Measurements from ENCODE around the gene TTC1.

Gene TTC1

DNA sequence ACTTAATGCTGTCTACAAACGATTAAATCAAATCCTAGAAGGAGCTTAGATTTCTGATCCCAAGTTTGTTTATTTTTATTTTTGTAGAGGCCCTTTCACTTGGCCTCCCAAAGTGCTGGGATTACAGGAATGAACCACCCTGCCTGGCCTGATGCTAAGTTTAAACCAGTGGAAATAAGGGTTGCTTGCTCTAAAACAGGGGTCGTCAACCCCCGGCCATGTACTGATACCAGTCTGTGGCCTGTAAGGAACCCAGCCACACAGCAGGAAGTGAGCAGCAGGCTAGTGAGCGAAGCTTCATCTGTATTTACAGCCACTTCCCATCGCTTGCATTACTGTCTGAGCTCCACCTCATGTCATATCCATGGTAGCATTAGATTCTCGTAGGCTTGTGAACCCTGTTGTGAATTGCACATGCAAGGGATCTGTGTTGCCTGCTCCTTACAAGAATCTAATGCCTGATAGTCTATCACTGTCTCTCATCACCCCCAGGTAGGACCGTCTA lies 11.4 kb downstream of the TTC1 start:
- no peak for DNase-seq
- TF ChIP-seq GATA1 (IDR thresholded peaks at IDR 0.05; ENCODE audit: low read depth, low read length) (no peak), POLR2A (IDR thresholded peaks at IDR 0.05; ENCODE audit: low read length) (no peak)

DNA sequence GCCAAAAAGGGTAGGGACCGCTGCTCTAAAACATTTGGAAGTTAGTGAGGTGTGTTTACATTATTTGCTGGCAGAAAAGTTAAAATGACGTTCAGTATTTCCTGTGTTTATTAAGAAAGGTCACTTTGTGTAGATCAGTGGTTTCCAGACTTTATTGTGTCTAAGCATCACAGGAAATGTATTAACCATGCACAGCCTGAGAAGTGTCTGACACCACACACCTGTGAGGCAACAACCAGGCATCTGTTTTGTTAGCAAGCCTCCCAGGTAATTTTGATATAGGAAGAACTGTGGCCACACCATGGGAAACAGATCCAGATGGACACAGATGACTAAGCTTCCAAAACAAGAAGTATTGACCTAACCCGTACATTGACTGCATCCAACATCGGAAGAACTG lies 12.0 kb downstream of the TTC1 start:
- TF ChIP-seq GATA1 (IDR thresholded peaks at IDR 0.05; ENCODE audit: low read depth, low read length): no peak
- TF ChIP-seq POLR2A (IDR thresholded peaks at IDR 0.05; ENCODE audit: low read length): no peak
- DNase-seq: no peak

DNA sequence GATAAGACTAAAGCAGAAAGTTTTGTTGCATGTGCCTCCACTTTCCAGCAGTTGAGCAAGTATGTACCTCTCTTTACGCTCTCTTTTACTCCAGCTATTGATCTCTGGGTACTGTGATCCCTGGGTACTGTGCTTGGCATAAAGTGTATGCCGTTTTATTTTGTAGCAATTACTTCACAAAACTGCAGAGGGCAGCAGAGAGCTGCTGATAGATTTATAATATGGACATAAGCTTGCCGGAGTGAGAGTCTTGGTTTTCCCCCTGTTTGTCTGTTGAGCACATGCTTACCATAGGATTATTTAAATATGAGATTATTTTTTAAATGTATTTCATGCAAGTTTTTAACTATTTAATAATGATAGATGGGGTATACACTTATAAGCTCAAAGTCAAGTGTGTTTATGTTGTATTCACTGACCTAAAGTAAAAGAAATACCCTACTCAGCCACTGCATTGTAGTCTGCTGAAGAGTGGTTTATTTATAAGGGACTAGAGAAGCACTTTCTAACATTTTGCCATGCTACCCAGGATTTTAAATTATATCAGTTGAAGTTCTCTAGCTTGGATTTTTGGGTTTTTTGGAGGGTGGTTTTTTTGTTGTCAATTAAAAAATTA lies 13.0 kb downstream of the TTC1 start:
- TF ChIP-seq POLR2A (IDR thresholded peaks at IDR 0.05; ENCODE audit: low read length) (no peak), GATA1 (IDR thresholded peaks at IDR 0.05; ENCODE audit: low read depth, low read length) (no peak)
- peak; percentile 71 to 82 for DNase-seq

DNA sequence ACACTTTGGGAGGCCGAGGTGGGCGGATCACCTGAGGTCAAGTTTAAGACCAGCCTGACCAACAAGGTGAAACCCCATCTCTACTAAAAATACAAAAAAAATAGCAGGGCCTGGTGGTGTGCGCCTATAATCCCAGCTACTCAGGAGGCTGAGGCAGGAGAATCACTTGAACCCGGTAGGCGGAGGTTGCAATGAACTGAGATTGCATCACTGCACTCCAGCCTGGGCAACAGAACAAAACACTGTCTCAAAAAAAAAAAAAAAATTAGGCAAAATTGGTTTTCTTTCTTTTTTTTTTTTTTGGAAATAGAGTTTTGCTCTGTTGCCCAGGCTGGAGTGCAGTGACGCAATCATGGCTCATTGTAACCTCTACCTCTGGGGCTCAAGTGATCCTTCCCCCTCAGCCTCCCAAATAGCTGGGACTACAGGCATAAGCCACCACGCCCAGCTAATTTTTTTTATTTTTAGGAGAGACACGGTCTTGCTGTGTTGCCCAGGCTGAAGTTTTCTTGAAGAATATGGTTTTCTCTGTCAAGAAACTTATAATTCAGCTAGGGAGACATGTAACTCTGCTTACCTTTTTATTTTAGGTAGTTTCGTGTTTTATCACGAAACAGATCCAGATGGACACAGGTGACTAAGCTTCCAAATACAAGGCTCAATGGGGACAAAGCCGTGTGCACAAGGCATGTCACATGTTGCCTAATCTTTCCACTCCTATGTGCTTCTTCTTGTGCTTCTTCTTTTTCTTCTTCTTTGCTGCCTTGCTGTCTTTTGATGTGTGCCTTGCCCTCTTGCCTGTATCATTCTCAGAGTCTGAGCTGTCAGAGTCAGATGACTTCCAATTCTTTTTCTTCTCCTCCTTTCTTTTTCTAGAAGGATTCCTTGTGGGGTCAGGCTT lies 14.3 kb downstream of the TTC1 start:
- no peak for DNase-seq
- no peak for TF ChIP-seq POLR2A (IDR thresholded peaks at IDR 0.05; ENCODE audit: low read length)
- TF ChIP-seq GATA1 (IDR thresholded peaks at IDR 0.05; ENCODE audit: low read depth, low read length): no peak

DNA sequence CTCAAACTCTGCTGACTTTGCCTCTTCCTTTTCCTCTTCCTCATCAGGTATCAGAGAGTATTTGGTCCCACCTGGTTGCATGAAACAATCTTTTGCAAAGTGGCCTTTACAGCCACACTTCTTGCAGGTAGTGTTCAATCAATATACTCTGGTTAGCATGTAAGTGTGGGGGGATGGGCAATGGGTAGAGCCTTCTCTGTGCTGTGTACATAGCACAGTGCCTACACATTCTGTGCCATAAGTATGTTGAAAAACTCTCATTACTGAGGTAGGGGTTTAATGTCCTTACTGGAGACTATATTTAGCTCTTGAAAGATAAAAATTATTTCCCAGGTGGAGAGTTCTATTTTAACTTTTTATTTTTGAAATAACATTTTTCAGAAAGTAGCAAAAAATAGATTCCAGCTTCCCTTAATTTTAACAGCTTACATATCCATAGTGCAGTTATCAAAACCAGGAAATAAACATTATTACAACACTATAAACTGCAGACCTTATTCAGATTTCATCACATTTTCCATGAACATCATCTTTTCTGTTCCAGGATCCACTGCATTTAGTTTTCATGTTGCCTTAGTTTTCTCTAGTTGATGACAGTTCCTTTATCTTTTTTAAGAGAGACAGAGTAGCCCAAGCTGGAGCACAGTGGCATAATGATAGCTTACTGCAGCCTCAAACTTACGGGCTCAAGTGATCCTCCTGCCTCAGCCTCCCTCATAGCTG lies 15.1 kb downstream of the TTC1 start:
- no peak for TF ChIP-seq POLR2A (IDR thresholded peaks at IDR 0.05; ENCODE audit: low read length)
- no peak for TF ChIP-seq GATA1 (IDR thresholded peaks at IDR 0.05; ENCODE audit: low read depth, low read length)
- no peak for DNase-seq

DNA sequence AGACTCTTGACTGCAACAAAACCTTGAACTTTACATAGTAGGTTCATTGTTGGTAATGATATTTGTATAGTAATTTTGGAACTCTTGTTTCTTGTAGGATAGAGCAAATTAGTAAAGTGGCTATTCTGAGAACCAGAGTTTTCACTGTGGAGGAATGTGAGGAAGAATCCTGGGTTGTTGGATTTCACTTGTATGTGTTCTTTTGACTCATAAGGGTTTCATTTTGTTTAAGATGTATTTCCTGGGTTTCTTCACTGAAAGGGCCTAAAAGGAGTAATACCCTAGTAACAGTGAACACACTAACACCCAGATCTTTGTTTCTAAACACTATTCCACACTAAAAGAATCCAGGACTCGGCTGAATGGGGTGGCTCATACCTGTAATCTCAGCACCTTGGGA lies 20.1 kb downstream of the TTC1 start:
- no peak for DNase-seq

DNA sequence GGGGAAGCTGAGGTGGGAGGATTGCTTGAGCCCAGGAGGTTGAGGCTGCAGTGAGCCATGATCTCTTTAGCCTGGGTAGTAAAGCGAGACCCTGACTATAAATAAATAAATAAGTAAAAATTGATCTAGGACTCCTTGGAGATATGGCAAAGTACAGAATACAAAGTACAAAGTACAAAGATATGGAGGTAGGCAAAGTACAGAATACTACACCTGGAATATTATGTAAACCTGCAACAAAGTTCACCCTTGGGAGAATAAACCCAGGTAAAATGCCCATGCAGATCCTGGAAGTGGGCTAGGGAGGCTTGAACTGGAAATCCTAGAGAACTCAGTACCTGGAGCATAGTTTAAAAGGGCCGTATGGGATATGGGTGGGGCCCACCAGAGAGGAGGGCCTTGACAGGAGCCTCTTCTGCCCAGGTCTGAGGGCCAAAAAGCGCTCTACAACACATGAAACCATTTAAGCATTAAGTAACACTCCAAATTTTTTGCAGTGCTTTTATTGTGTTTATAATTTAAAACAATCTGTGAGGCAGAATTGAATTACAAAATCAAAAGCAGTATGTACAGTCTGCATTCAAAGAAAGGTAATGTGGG lies 20.7 kb downstream of the TTC1 start:
- TF ChIP-seq POLR2A (IDR thresholded peaks at IDR 0.05; ENCODE audit: low read length) (no peak), GATA1 (IDR thresholded peaks at IDR 0.05; ENCODE audit: low read depth, low read length) (no peak)
- DNase-seq: no peak

More for the DNA sequence above, 20.1 kb downstream of the TTC1 start:
- TF ChIP-seq POLR2A (IDR thresholded peaks at IDR 0.05; ENCODE audit: low read length): no peak
- no peak for TF ChIP-seq GATA1 (IDR thresholded peaks at IDR 0.05; ENCODE audit: low read depth, low read length)

DNA sequence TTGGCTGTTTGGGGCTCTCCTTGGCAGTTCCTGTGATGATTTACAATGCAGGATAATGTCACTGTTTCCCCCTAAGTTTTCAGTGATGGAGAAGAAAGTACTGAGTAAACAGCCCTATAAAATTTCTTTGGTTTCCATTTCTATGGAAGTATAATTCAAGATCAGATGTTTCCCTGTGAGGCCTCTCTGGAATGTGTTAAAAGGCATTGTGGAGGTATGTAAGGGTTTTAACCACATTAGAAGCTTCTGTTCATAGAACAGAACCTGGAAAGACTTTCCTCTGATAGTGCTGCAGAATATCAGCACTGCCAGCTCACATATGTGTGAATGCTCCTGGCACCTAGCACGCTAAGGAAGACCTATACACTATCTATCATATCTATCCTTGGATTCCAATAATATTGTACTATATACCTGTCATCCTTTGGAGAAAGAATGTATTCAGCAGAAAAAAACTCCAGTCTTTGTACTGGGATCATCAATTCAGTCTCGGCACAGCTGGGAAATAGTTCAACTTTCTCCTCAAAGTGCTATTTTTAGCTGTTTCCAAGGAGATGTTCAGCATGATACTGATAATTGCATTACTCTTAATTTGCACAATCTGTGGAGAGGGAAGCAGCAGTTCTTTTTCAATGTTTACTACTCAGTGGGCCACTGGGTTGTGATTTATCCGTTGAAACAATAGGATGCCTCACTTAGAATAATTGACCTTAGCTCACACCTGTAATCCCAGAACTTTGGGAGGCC lies 21.9 kb downstream of the TTC1 start:
- no peak for DNase-seq
- TF ChIP-seq POLR2A (IDR thresholded peaks at IDR 0.05; ENCODE audit: low read length): no peak
- no peak for TF ChIP-seq GATA1 (IDR thresholded peaks at IDR 0.05; ENCODE audit: low read depth, low read length)

DNA sequence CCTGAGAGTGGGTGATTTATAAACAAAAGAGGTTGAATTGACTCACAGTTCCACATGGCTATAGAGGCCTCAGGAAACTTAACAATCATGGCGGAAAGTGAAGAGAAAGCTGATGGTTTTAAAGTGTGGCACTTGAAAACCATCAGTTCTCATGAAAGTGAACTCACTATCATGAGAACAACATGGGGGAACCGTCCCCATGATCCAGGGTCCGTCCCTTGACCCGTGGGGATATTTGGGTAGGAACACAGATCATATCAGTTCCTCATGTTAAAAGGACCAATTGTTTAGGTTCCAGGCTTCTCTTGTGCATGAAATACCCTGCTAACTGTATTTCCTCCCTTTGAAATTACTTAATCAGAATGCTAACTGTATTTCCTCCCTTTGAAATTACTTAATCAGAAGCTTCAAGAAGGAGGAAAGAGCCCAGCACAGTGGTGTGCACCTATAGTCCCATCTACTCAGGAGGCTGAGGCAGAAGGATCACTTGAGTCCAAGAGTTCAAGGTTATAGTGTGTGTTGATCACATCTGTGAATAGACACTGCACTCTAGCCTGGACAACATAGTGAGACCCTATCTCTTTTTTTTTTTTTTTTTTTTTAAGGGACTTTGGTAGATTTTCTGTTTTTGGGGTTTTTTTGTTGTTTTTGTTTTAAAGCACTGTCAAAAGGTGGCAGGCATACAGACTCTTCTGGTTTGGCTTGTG lies 24.8 kb downstream of the TTC1 start:
- DNase-seq: no peak
- no peak for TF ChIP-seq POLR2A (IDR thresholded peaks at IDR 0.05; ENCODE audit: low read length)
- TF ChIP-seq GATA1 (IDR thresholded peaks at IDR 0.05; ENCODE audit: low read depth, low read length): no peak

DNA sequence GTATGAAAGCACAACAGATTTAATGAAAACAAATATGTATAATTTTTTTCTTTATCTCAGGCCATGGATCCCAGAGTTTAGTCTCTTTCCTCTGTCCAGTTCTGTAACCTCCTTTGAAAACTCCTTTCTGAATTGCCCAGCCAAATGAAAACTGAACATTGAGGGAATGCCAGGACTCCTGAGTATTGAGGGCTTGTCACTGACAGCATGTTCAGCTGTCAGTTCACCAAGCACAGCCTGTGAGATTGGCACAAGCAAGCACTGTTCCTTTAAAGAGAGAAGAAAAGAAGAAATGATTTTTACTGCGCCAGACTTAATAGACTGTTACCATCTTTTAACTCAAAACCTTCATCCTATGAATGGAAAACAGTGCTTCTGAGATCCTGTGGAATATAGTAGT lies 27.3 kb downstream of the TTC1 start:
- no peak for DNase-seq
- TF ChIP-seq POLR2A (IDR thresholded peaks at IDR 0.05; ENCODE audit: low read length) (no peak), GATA1 (IDR thresholded peaks at IDR 0.05; ENCODE audit: low read depth, low read length) (no peak)

DNA sequence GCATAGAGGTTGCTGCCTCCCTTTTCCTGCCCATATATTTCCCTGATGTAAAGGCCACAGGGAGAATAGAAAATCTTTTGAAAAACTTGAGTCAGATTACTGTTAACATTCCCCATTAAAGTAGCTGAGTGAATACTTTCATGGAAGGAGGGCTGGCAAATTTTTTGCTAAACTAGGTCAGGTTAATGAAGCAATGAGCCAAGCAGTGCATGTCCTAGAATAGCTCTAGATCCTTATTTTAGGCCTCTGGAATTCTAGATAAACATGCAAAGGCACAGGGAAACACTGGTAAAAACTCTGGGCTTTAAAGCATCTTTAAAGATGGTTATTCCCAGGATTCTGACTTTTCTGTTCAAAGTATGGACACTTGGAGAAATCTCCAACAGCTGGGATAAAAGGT lies 27.9 kb downstream of the TTC1 start:
- DNase-seq: no peak
- TF ChIP-seq POLR2A (IDR thresholded peaks at IDR 0.05; ENCODE audit: low read length): no peak
- TF ChIP-seq GATA1 (IDR thresholded peaks at IDR 0.05; ENCODE audit: low read depth, low read length): no peak

DNA sequence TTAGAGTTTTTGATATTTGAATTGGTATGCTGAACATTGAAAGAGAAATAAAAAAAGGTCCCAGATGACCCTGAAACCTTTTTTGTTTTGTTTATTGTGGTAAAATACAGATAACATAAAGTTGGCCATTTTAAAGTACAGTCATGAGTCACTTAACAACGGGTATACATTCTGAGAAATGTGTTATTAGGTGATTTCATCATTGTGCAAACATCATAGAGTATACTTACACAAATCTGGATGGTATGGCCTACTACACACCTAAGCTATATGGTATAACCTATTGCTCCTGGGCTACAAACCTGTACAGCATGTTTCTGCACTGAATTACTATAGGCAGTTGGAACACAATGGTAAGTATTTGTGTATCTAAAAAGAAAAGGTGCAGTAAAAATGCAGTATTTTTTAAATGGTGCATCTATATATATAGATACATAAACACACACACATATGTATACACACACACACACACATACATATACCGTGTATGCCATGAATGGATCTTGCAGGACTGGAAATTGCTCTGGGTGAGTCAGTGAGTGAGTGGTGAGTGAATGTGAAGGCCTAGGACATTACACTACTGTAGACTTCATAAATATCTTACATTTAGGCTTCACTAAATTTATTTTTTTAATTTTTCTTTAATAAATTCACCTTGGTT lies 31.0 kb downstream of the TTC1 start:
- no peak for DNase-seq
- TF ChIP-seq POLR2A (IDR thresholded peaks at IDR 0.05; ENCODE audit: low read length) (no peak), GATA1 (IDR thresholded peaks at IDR 0.05; ENCODE audit: low read depth, low read length) (no peak)
